ENCODE data around the gene IGSF11.

The IGSF11 gene

DNA sequence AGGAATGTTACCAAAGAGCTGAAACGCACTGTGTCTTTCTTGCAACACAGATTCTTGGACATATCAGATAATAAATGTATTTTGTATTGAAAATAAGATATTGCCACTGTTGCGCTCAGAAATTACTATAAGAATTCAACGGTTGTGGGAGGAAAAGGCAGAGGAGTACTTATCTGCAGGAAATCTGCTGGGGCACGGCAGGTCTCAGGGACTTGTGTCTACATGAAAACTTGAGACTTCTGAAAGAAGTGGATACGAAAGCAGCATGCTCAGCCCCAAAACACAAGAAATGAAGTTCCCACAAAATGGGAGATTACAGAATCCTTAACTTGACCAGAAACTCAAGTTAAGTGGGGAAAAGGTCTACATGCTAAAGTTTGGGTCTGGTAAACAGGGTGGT is 86.5 kb downstream of the IGSF11 start:
- DNase-seq (ENCODE audit: low read depth), result no peak

DNA sequence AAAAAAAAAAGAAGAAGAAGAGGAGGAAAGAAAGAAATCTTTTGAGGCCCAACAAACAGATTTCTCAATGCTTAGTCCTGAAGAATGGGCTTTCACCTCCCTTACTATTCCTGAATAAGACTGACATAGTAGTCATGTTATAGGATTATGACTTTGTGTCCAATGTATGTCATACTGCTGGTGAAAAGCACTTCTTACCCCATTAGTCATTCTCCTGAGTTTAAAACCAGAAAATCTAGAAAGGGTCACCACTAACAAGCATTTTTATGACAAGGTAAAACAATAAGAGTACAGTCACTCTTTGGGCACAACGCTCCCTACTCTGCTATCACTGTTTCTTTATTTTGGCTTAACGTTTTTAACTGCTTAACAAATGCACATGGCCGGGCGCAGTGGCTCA is 88.2 kb downstream of the IGSF11 start:
- no peak for DNase-seq (ENCODE audit: low read depth)

- no peak for DNase-seq (ENCODE audit: low read depth)
Observed at GRCh38 chr3:118945834-118946233, 88.8 kb downstream of the IGSF11 start.

DNA sequence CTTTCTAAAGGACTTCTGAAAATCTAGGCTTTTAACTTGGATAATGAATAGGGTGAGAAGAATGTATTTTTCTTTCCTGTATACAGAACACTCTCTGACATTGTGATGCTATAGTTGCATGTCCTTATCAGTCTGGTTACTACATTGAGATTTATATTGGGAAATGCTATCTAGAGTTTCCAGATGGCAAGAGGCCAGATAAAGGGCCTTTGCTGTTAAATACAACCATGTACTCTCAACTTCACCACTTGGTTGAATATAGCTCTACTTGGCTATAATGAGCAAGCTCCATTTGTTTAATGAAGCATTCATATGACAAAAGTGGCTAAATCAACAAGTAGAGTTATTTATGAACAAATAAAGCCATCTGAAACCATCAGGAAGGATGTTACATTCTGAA is 91.0 kb downstream of the IGSF11 start:
- no peak for DNase-seq (ENCODE audit: low read depth)

DNA sequence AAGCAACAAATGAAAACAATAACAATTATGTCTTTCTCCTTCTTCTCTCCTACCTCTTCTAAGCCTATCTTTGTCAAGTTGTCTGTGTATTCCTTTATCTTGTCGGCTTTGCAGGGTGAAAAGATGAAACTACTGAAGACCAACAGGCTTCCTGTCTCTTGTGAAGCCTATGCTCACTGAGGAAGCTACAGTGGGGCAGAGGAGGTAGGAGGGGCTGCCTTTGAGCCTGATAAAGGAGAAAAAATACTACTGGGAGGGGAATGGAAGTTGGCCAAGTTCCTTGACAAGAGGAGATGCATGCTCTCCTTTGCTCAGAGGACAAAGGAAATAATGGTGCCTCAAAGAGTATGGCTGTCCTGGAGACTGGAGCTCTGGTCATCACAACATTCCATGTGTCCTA is 92.0 kb downstream of the IGSF11 start:
- no peak for DNase-seq (ENCODE audit: low read depth)

DNA sequence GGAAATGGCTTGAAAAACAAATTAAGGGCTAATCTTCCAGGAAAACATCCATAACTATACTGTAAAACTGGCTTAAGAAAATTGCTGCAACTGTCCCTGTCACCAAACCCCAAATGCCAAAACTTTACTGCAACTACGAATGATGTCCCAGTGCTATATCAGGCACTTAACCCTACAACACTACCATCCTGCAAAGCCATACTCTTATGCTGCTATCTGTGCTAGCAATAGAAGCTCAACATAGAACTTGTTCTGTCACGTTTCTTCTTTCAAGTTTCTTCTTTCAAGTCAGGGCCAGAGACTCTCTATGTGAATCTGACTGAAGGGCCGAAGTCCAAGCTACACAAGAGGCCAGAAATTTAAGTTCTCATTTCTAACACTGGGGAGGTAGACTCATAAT is 92.5 kb downstream of the IGSF11 start:
- no peak for DNase-seq (ENCODE audit: low read depth)

DNA sequence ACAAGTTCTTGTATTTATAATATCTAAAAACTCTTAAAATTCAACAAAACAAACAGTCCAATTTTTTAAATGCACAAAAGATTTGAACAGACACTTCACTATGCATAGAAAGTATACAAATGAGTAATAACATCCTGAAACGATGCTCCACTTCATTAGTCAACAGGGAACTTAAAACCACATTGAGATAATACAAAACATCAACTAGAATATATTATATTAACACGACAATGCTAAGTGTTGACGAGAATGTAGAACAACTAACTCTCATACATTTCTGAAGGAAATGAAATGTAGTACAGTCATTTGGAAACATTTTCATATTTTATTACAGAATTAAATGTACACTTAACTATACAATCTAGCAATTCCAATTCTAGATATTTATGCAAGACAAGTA is 93.4 kb downstream of the IGSF11 start:
- DNase-seq (ENCODE audit: low read depth), result no peak

GRCh38 chr3:118938183-118938961 is 96.3 kb downstream of the IGSF11 start:
- no peak for DNase-seq (ENCODE audit: low read depth)

- no peak for DNase-seq (ENCODE audit: low read depth)
Observed at GRCh38 chr3:118936811-118937210, 97.8 kb downstream of the IGSF11 start.

DNA sequence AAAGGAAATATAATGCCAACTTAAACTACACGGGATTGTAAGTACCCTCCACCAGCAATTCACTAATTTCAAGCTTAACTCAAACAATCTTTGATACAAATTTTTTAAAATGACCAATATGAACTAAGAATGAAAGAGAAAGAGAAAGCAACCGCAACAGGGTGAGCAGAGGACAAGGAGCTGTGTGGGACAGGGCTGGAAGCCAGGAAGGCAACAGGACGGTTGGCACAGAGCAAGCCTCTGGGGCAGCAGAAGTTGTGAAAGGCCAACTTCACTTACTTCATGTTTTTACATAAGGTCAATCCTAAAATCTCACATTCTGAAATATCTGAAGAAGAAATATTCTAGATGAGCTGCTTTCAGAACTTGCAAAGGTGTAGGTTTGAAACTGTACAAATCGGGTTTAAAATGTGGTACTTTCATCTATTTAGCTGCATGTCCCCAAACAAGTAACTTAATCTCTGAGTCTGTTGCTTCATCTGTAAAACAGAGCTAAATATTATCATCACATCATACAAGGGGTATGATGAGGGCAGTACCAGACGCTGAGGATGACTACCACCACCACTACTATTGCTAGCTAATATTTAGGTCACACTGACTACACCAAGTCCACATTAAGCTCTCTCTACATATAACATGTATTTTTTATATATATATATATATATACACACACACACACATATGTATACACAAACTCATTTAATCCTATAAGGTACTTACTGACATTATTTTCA is 101.7 kb downstream of the IGSF11 start:
- no peak for DNase-seq (ENCODE audit: low read depth)

GRCh38 chr3:118931996-118932395 is 102.7 kb downstream of the IGSF11 start:
- no peak for DNase-seq (ENCODE audit: low read depth)

DNA sequence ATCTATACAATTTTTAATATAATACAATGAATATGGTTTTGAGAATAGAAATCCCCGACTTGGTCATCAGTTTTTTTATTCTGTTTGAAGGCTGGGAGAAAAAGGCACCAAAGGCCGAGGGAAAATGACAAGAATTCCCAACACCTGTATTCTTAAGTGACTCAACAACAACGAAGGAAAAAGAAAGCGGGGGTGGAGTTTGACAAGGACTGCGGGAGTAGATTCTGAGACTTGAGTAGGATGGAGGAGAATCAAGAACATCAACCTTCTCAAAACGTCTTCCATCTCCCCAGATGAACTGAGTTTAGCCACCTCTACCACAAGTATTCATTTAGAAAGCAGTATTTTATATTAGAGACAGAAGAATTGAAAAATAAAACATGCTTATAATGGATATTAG is 107.2 kb downstream of the IGSF11 start:
- no peak for DNase-seq (ENCODE audit: low read depth)

GRCh38 chr3:118912188-118912587 is 122.5 kb downstream of the IGSF11 start:
- no peak for DNase-seq (ENCODE audit: low read depth)

GRCh38 chr3:118910332-118910731 is 124.3 kb downstream of the IGSF11 start:
- no peak for DNase-seq (ENCODE audit: low read depth)

GRCh38 chr3:118909763-118910162 is 124.9 kb downstream of the IGSF11 start:
- no peak for DNase-seq (ENCODE audit: low read depth)

- no peak for DNase-seq (ENCODE audit: low read depth)
Observed at GRCh38 chr3:118907909-118908308, 126.7 kb downstream of the IGSF11 start.

- no peak for DNase-seq (ENCODE audit: low read depth)
Observed at GRCh38 chr3:118900737-118901525, 133.7 kb downstream of the IGSF11 start.

GRCh38 chr3:118890206-118890605 is 144.4 kb downstream of the IGSF11 start:
- DNase-seq (ENCODE audit: low read depth), result no peak

DNA sequence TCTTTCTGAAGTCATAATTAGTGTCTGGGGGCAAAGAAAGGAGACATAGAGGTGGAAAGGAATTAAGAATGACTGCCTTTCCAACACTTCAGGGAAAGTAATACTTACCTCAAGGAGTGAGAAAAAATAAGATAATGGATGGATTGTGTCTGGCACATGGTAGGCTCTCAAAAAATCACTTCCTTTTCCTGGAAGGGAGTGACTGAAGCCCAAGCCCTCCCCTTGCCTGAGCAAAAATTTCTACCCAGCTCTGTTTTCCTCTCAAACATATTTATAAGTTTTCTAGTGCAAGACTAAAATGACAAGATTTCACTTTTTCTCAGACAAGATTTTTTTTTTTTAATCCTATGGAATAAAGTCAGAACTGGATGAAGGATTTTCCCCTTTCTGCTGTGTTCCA is 145.0 kb downstream of the IGSF11 start:
- no peak for DNase-seq (ENCODE audit: low read depth)

GRCh38 chr3:118886708-118887107 is 147.9 kb downstream of the IGSF11 start:
- DNase-seq (ENCODE audit: low read depth), result no peak

- peak; percentile 67 for DNase-seq (ENCODE audit: low read depth)
Observed at GRCh38 chr3:118884748-118885206, 149.9 kb downstream of the IGSF11 start.

DNA sequence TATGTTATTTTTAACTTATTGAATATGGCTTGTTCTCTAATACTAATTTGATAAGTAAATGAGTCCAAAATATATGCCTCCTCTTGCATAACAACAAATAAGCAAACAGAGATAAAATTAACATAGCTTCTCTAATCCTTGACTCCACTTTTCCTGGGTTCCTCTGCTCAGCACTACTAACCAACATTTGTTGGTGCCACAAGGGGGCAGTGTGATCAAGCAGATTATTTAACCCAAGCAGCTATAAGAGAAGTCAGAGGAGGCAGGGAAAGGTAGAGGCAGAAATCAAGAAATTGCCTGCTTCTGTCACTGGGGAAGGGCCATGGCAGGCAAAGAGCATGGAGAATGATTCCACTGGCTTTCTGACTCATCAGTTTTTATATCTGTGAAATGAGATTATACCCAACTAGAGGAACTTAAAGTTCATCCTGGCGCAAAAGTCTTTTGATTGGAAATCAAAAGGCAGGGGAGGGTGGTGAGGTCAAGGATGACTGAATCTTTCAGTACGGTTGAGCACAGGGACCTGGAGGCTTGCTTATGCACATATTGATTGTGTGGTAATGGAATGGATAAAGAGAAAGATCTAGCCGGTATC is 152.2 kb downstream of the IGSF11 start:
- DNase-seq (ENCODE audit: low read depth), result peak; percentile 60

All from activated T-cell treated with anti-CD3 and anti-CD28 coated beads for 24 hours (primary cell).